CD4-positive, alpha-beta memory T cell (primary cell): ENCODE results near the gene GAN. TPM values are rescaled to one million over a fixed set of nuclear protein-coding genes. Genes with fewer than 3 reads are reported as not detected.

Experiments
- CTCF ChIA-PET: fragments of 350-600 bp; sonication (Branson Sonifier 250); formaldehyde crosslinking; loops from one replicate; lab custom pipeline; 2021; ENCODE audit warnings: inconsistent platforms; ENCODE audit not compliant: partially characterized antibody; lab: Charles Lee
- POLR2A ChIA-PET: fragments of 350-600 bp; sonication (Branson Sonifier 250); formaldehyde crosslinking; loops from one replicate; lab custom pipeline; 2021; ENCODE audit not compliant: partially characterized antibody; lab: Charles Lee
- DNase-seq, 5 donors: peaks; one replicate each; pipeline versions ENCODE4 v3.0.0 to v3.0.0-alpha.2; 2020 to 2022; ENCODE audit warnings: mixed read lengths in 1 of 5
- H3K27ac ChIP-seq: one replicate; pipeline ENCODE4 v1.7.0; 2013; ENCODE audit warnings: low read depth, low read length
- H3K27me3 ChIP-seq: 2 replicates; pipeline ENCODE4 v1.7.0; 2013; ENCODE audit warnings: mild to moderate bottlenecking, low read length, moderate library complexity; ENCODE audit not compliant: insufficient read depth
- H3K36me3 ChIP-seq: 2 replicates; pipeline ENCODE4 v1.7.0; 2013; ENCODE audit warnings: mild to moderate bottlenecking, low read length, moderate library complexity; ENCODE audit not compliant: insufficient read depth
- H3K4me1 ChIP-seq: 2 replicates; pipeline ENCODE4 v1.7.0; 2013; ENCODE audit warnings: mild to moderate bottlenecking, low read length, moderate library complexity; ENCODE audit not compliant: insufficient read depth
- H3K4me3 ChIP-seq, 2 donors: one replicate each; pipeline ENCODE4 v1.7.0; 2013; ENCODE audit warnings: low read length in 2 of 2, mild to moderate bottlenecking in 1 of 2
- H3K9me3 ChIP-seq, 2 donors: one replicate each; pipeline ENCODE4 v1.7.0; 2013; ENCODE audit warnings: low read length in 2 of 2, control low read depth in 1 of 2; ENCODE audit not compliant: control insufficient read depth in 1 of 2
- H3K27ac Mint-ChIP-seq, 7 donors: one replicate each; pipeline ENCODE4 v1.8.0; 2020 to 2021; ENCODE audit warnings: mixed read lengths in 7 of 7, mild to moderate bottlenecking in 6 of 7, inconsistent platforms in 3 of 7, moderate library complexity in 3 of 7
- H3K27me3 Mint-ChIP-seq, 2 donors: one replicate each; pipeline ENCODE4 v1.8.0; 2020 to 2021; ENCODE audit warnings: mixed read lengths in 2 of 2
- H3K36me3 Mint-ChIP-seq, 2 donors: one replicate each; pipeline ENCODE4 v1.8.0; 2020 to 2021; ENCODE audit warnings: mixed read lengths in 2 of 2, inconsistent platforms in 1 of 2, mild to moderate bottlenecking in 1 of 2
- H3K4me1 Mint-ChIP-seq, 4 donors: one replicate each; pipeline ENCODE4 v1.8.0; 2020 to 2021; ENCODE audit warnings: mixed read lengths in 4 of 4, mild to moderate bottlenecking in 1 of 4
- H3K4me3 Mint-ChIP-seq, 8 donors: one replicate each; pipeline ENCODE4 v1.8.0; 2020 to 2021; ENCODE audit warnings: mixed read lengths in 8 of 8, mild to moderate bottlenecking in 7 of 8, moderate library complexity in 6 of 8, inconsistent platforms in 3 of 8
- H3K9me3 Mint-ChIP-seq, 8 donors: one replicate each; pipeline ENCODE4 v1.8.0; 2020 to 2021; ENCODE audit warnings: mixed read lengths in 8 of 8, mild to moderate bottlenecking in 5 of 8, inconsistent platforms in 3 of 8, moderate library complexity in 1 of 8
- intact Hi-C: fragments of 100-400 bp; cut with micrococcal nuclease; formaldehyde crosslinking; loops from one replicate; pipeline ENCODE4 v1.15.1; 2023
- polyA plus RNA-seq, 2 donors: library from polyadenylated mRNA; unstranded; fragments of 300-500 nt; fragmentation: Illumina TruSeq; gene quantifications; one replicate each; pipeline ENCODE4 v1.2.3, GENCODE V29; 2021
- total RNA-seq, 2 experiments: library from RNA; stranded (reverse); gene quantifications; one replicate each; pipeline ENCODE4 v1.2.3, GENCODE V29; 2021

The GAN gene
- total and polyA plus RNA-seq, 4 experiments from 2014 or later, result 0.97 to 10.8 (median 6.2) TPM

- Mint-ChIP-seq H3K27me3 (no peaks in the 10 kb centered on the region), H3K36me3 (peaks cover 29 to 33% of the 10 kb centered on the region in 2 donors), H3K9me3 (peaks cover 0 to 2% (median 0%) of the 10 kb centered on the region in 8 donors), H3K4me1 (peaks cover 0 to 4% (median 0%) of the 10 kb centered on the region in 4 donors), H3K27ac (peak overlapping the region in 1 of 7 donors; percentile 29), H3K4me3 (no peak overlapping the region)
- H3K9me3 ChIP-seq, result no peaks in the 10 kb centered on the region
- peaks cover 9% of the 10 kb centered on the region for H3K36me3 ChIP-seq
- no peak overlapping the region for H3K27ac ChIP-seq
- POLR2A ChIA-PET, result no interaction called here
- DNase-seq, result no peak
- H3K27me3 ChIP-seq, result no peaks in the 10 kb centered on the region
- no peak overlapping the region for H3K4me3 ChIP-seq
- intact Hi-C loops, result no loop called here
- CTCF ChIA-PET, result interaction anchor here (3.0 kb wide), 1 partner anchor 12 kb away, joined by 8 read pairs; no protein-coding TSS in a partner anchor
- no peaks in the 10 kb centered on the region for H3K4me1 ChIP-seq
Measured at GRCh38 chr16:81353895-81354294, 39.1 kb downstream of the GAN start.

GRCh38 chr16:81357711-81358260 lies 43.0 kb downstream of the GAN start:
- Histone ChIP-seq H3K36me3 (peaks cover 14% of the 10 kb centered on the region), H3K4me3 (no peak overlapping the region), H3K4me1 (no peaks in the 10 kb centered on the region), H3K9me3 (no peaks in the 10 kb centered on the region), H3K27ac (no peak overlapping the region), H3K27me3 (no peaks in the 10 kb centered on the region)
- H3K4me3 Mint-ChIP-seq, result no peak overlapping the region
- CTCF ChIA-PET, result interaction anchor here (1.6 kb wide), 1 partner anchor 10 kb away, joined by 6 read pairs; no protein-coding TSS in a partner anchor
- H3K36me3 Mint-ChIP-seq, result peaks cover 35 to 49% of the 10 kb centered on the region in 2 donors
- intact Hi-C loops, result no loop called here
- no peaks in the 10 kb centered on the region for H3K4me1 Mint-ChIP-seq
- H3K27me3 Mint-ChIP-seq, result no peaks in the 10 kb centered on the region
- POLR2A ChIA-PET, result no interaction called here
- no peak overlapping the region for H3K27ac Mint-ChIP-seq
- no peak for DNase-seq
- H3K9me3 Mint-ChIP-seq, result peaks cover 0 to 2% (median 0%) of the 10 kb centered on the region in 8 donors

GRCh38 chr16:81358860-81359259 lies 44.1 kb downstream of the GAN start:
- DNase-seq, result no peak
- no peak overlapping the region for H3K27ac ChIP-seq
- no peaks in the 10 kb centered on the region for H3K4me1 ChIP-seq
- intact Hi-C loops, result no loop called here
- no peaks in the 10 kb centered on the region for H3K9me3 ChIP-seq
- Mint-ChIP-seq H3K4me1 (no peaks in the 10 kb centered on the region), H3K27me3 (no peaks in the 10 kb centered on the region), H3K27ac (no peak overlapping the region), H3K4me3 (no peak overlapping the region), H3K9me3 (peaks cover 0 to 2% (median 0%) of the 10 kb centered on the region in 8 donors), H3K36me3 (peaks cover 36 to 53% of the 10 kb centered on the region in 2 donors)
- CTCF ChIA-PET, result interaction anchor here (1.6 kb wide), 1 partner anchor 9 kb away, joined by 6 read pairs; no protein-coding TSS in a partner anchor
- no peak overlapping the region for H3K4me3 ChIP-seq
- H3K36me3 ChIP-seq, result peaks cover 19% of the 10 kb centered on the region
- no peaks in the 10 kb centered on the region for H3K27me3 ChIP-seq
- POLR2A ChIA-PET, result no interaction called here

- peaks cover 19% of the 10 kb centered on the region for H3K36me3 ChIP-seq
- Mint-ChIP-seq H3K27me3 (no peaks in the 10 kb centered on the region), H3K27ac (peak overlapping the region in 1 of 7 donors; percentile 61), H3K9me3 (peaks cover 0 to 2% (median 0%) of the 10 kb centered on the region in 8 donors), H3K36me3 (peaks cover 44 to 56% of the 10 kb centered on the region in 2 donors), H3K4me3 (no peak overlapping the region), H3K4me1 (no peaks in the 10 kb centered on the region)
- ChIA-PET POLR2A (no interaction called here), CTCF (no interaction called here)
- H3K4me3 ChIP-seq, result no peak overlapping the region
- intact Hi-C loops, result no loop called here
- H3K9me3 ChIP-seq, result no peaks in the 10 kb centered on the region
- H3K4me1 ChIP-seq, result no peaks in the 10 kb centered on the region
- H3K27me3 ChIP-seq, result no peaks in the 10 kb centered on the region
- no peak overlapping the region for H3K27ac ChIP-seq
- DNase-seq, result no peak
Measured at GRCh38 chr16:81360135-81360534, 45.4 kb downstream of the GAN start.

- H3K9me3 Mint-ChIP-seq, result no peaks in the 10 kb centered on the region
- Histone ChIP-seq H3K4me1 (no peaks in the 10 kb centered on the region), H3K9me3 (no peaks in the 10 kb centered on the region), H3K27me3 (no peaks in the 10 kb centered on the region), H3K36me3 (peaks cover 21% of the 10 kb centered on the region), H3K27ac (no peak overlapping the region), H3K4me3 (no peak overlapping the region)
- no peak for DNase-seq
- intact Hi-C loops, result loop anchor here (1.0 to 5.0 kb wide), 5 partner anchors 38 to 522 kb away; no protein-coding TSS in a partner anchor
- no peak overlapping the region for H3K4me3 Mint-ChIP-seq
- peaks cover 44 to 70% of the 10 kb centered on the region in 2 donors for H3K36me3 Mint-ChIP-seq
- H3K27me3 Mint-ChIP-seq, result no peaks in the 10 kb centered on the region
- ChIA-PET CTCF (interaction anchor here (0.6 to 6.8 kb wide), 19 partner anchors 10 to 509 kb away, joined by 3 to 54 read pairs (median 4); no protein-coding TSS in a partner anchor), POLR2A (no interaction called here)
- H3K4me1 Mint-ChIP-seq, result no peaks in the 10 kb centered on the region
- H3K27ac Mint-ChIP-seq, result no peak overlapping the region
Measured at GRCh38 chr16:81365731-81366130, 51.0 kb downstream of the GAN start.

- Mint-ChIP-seq H3K27ac (no peak overlapping the region), H3K4me1 (no peaks in the 10 kb centered on the region), H3K27me3 (no peaks in the 10 kb centered on the region), H3K4me3 (no peak overlapping the region), H3K36me3 (peaks cover 48 to 74% of the 10 kb centered on the region in 2 donors), H3K9me3 (no peaks in the 10 kb centered on the region)
- ChIA-PET CTCF (interaction anchor here (0.8 to 6.8 kb wide), 15 partner anchors 9 to 508 kb away, joined by 3 to 54 read pairs (median 5); no protein-coding TSS in a partner anchor), POLR2A (no interaction called here)
- Histone ChIP-seq H3K36me3 (peaks cover 18% of the 10 kb centered on the region), H3K4me3 (no peak overlapping the region), H3K9me3 (no peaks in the 10 kb centered on the region), H3K4me1 (no peaks in the 10 kb centered on the region), H3K27me3 (no peaks in the 10 kb centered on the region), H3K27ac (no peak overlapping the region)
- intact Hi-C loops, result loop anchor here (1.0 to 5.0 kb wide), 5 partner anchors 37 to 521 kb away; no protein-coding TSS in a partner anchor
- DNase-seq, result peak in 4 of 5 donors; percentile 48 to 59 (median 54)
Measured at GRCh38 chr16:81366316-81366932, 51.7 kb downstream of the GAN start.

- ChIA-PET POLR2A (interaction anchor here (0.7 kb wide), 1 partner anchor 444 kb away, joined by 3 read pairs; no protein-coding TSS in a partner anchor), CTCF (interaction anchor here (1.0 to 6.8 kb wide), 6 partner anchors 10 to 369 kb away, joined by 3 to 54 read pairs (median 5); no protein-coding TSS in a partner anchor)
- Histone ChIP-seq H3K4me3 (no peak overlapping the region), H3K36me3 (peaks cover 11% of the 10 kb centered on the region), H3K27ac (no peak overlapping the region), H3K9me3 (no peaks in the 10 kb centered on the region), H3K4me1 (no peaks in the 10 kb centered on the region), H3K27me3 (no peaks in the 10 kb centered on the region)
- no peak overlapping the region for H3K4me3 Mint-ChIP-seq
- H3K27ac Mint-ChIP-seq, result no peak overlapping the region
- intact Hi-C loops, result loop anchor here (5.0 kb wide), 1 partner anchor 519 kb away; no protein-coding TSS in a partner anchor
- no peaks in the 10 kb centered on the region for H3K4me1 Mint-ChIP-seq
- H3K27me3 Mint-ChIP-seq, result no peaks in the 10 kb centered on the region
- DNase-seq, result no peak
- peaks cover 47 to 71% of the 10 kb centered on the region in 2 donors for H3K36me3 Mint-ChIP-seq
- no peaks in the 10 kb centered on the region for H3K9me3 Mint-ChIP-seq
Measured at GRCh38 chr16:81367821-81368220, 53.1 kb downstream of the GAN start.
